Neural cell (in vitro differentiated cells): Measurements from ENCODE around the gene ERP44. TPM values are rescaled to one million over a fixed set of nuclear protein-coding genes. Genes with fewer than 3 reads are reported as not detected.

Experiments
- H2AFZ ChIP-seq: fragments of 200-600, 300-800 bp; sonication (generic), shearing (Covaris generic); 2 replicates; pipeline ENCODE4 v1.6.0; 2014; ENCODE audit warnings: low read depth, mild to moderate bottlenecking, antibody characterized with exemption, low read length, moderate library complexity
- H3F3A ChIP-seq: fragments of 200-600 bp; shearing (Covaris generic); 2 replicates; pipeline ENCODE4 v1.6.1; 2016; ENCODE audit warnings: mild to moderate bottlenecking, moderate library complexity, mixed read lengths, antibody characterized with exemption, low read length; ENCODE audit not compliant: insufficient read depth, poor library complexity, severe bottlenecking
- H3K27ac ChIP-seq: fragments of 200-600, 300-800 bp; sonication (generic), shearing (Covaris generic); 2 replicates; pipeline ENCODE4 v1.5.1; 2014; ENCODE audit warnings: mild to moderate bottlenecking, low read length, moderate library complexity
- H3K27me3 ChIP-seq: fragments of 300-800, 200-600 bp; sonication (generic), shearing (Covaris generic); 2 replicates; pipeline ENCODE4 v1.6.0; 2014; ENCODE audit warnings: mild to moderate bottlenecking, low read depth, low read length, moderate library complexity; ENCODE audit not compliant: insufficient read depth
- H3K36me3 ChIP-seq: fragments of 300-800, 200-600 bp; sonication (generic), shearing (Covaris generic); 2 replicates; pipeline ENCODE4 v1.5.1; 2014; ENCODE audit warnings: mild to moderate bottlenecking, antibody characterized with exemption, low read length, moderate library complexity; ENCODE audit not compliant: insufficient read depth
- H3K4me2 ChIP-seq: fragments of 300-800, 200-600 bp; sonication (generic), shearing (Covaris generic); 2 replicates; pipeline ENCODE4 v1.6.0; 2014; ENCODE audit warnings: mild to moderate bottlenecking, low read length
- H3K4me3 ChIP-seq: fragments of 300-800, 200-600 bp; sonication (generic), shearing (Covaris generic); 2 replicates; pipeline ENCODE4 v1.5.1; 2014; ENCODE audit warnings: mild to moderate bottlenecking, low read length, moderate library complexity
- H3K79me2 ChIP-seq: fragments of 200-600 bp; shearing (Covaris generic); replicated peaks from 2 replicates; pipeline ENCODE4 v1.6.0; 2014; ENCODE audit warnings: mild to moderate bottlenecking, low read length, moderate library complexity; ENCODE audit not compliant: insufficient read depth
- H3K9ac ChIP-seq: fragments of 300-800, 200-600 bp; sonication (generic), shearing (Covaris generic); 2 replicates; pipeline ENCODE4 v1.6.1; 2016; ENCODE audit warnings: mild to moderate bottlenecking, low read length, mixed read lengths
- H3K9me2 ChIP-seq: fragments of 200-600 bp; shearing (Covaris generic); 2 replicates; pipeline ENCODE4 v1.6.1; 2016; ENCODE audit warnings: mild to moderate bottlenecking, low read length, mixed read lengths; ENCODE audit not compliant: insufficient read depth
- H3K9me3 ChIP-seq: fragments of 200-600, 300-800 bp; sonication (generic), shearing (Covaris generic); 2 replicates; pipeline ENCODE4 v1.6.1; 2016; ENCODE audit warnings: mild to moderate bottlenecking, mixed run types, low read length, moderate library complexity, mixed read lengths
- H4K20me1 ChIP-seq: fragments of 200-600 bp; shearing (Covaris generic); 2 replicates; pipeline ENCODE4 v1.6.1; 2016; ENCODE audit warnings: mild to moderate bottlenecking, mixed run types; ENCODE audit not compliant: insufficient read depth
- CTCF ChIP-seq: fragments of 450-650 bp; IDR thresholded peaks from 2 replicates; pipeline ENCODE4 v1.5.1; 2014; ENCODE audit warnings: antibody characterized with exemption, mild to moderate bottlenecking, moderate library complexity; ENCODE audit not compliant: poor library complexity, severe bottlenecking
- EP300 ChIP-seq: fragments of 450-650 bp; conservative IDR thresholded peaks from 2 replicates; pipeline ENCODE4 v1.6.1; 2014; ENCODE audit warnings: antibody characterized with exemption, mild to moderate bottlenecking, moderate library complexity; ENCODE audit not compliant: poor library complexity, severe bottlenecking
- EZH2 ChIP-seq: fragments of 200-600, 300-800 bp; shearing (Covaris generic), sonication (generic); IDR thresholded peaks from 2 replicates; pipeline ENCODE4 v1.6.1; 2014; ENCODE audit warnings: antibody characterized with exemption, low read length, borderline replicate concordance, mild to moderate bottlenecking; ENCODE audit not compliant: insufficient read depth, poor library complexity, severe bottlenecking
- MXI1 ChIP-seq: fragments of 450-650 bp; conservative IDR thresholded peaks from 2 replicates; pipeline ENCODE4 v1.6.1; 2014; ENCODE audit warnings: antibody characterized with exemption, mild to moderate bottlenecking; ENCODE audit not compliant: poor library complexity, severe bottlenecking
- POLR2AphosphoS5 ChIP-seq: IDR thresholded peaks from 2 replicates; pipeline ENCODE4 v1.6.1; 2012
- RAD21 ChIP-seq: fragments of 450-650 bp; conservative IDR thresholded peaks from 2 replicates; pipeline ENCODE4 v1.6.1; 2014; ENCODE audit warnings: antibody characterized with exemption, mild to moderate bottlenecking, moderate library complexity
- REST ChIP-seq: IDR thresholded peaks from 2 replicates; pipeline ENCODE4 v1.6.1; 2012; ENCODE audit warnings: borderline replicate concordance
- SMC3 ChIP-seq: fragments of 450-650 bp; conservative IDR thresholded peaks from 2 replicates; pipeline ENCODE4 v1.6.1; 2014; ENCODE audit warnings: antibody characterized with exemption, mild to moderate bottlenecking, moderate library complexity; ENCODE audit not compliant: poor library complexity
- TAF1 ChIP-seq: IDR thresholded peaks from 2 replicates; pipeline ENCODE4 v1.6.1; 2012; ENCODE audit warnings: low read depth
- polyA plus RNA-seq: library from polyadenylated mRNA; depleted of rRNA; stranded (reverse); fragments of >200 nt; gene quantifications from 2 replicates; pipeline ENCODE4 v1.2.3, GENCODE V29; 2014

ERP44 gene
- polyA plus RNA-seq, 1 donor from 2014 or later, result 30.6 TPM

GRCh38 chr9:100092066-100092465, 6.7 kb downstream of the ERP44 start:
- peaks cover 49% of the 10 kb centered on the region for H3K79me2 ChIP-seq
- no peak overlapping the region for H3K4me3 ChIP-seq
- no peaks in the 10 kb centered on the region for H3F3A ChIP-seq
- H3K27ac ChIP-seq, result no peak overlapping the region
- H3K36me3 ChIP-seq, result no peaks in the 10 kb centered on the region
- no peak overlapping the region for H3K4me2 ChIP-seq
- H2AFZ ChIP-seq, result no peak overlapping the region
- no peaks in the 10 kb centered on the region for H3K9me2 ChIP-seq
- no peaks in the 10 kb centered on the region for H3K27me3 ChIP-seq
- no peak overlapping the region for H3K9ac ChIP-seq
- TF ChIP-seq RAD21, result no peak
- no peak for TF ChIP-seq SMC3
- no peak for TF ChIP-seq REST
- no peak for TF ChIP-seq CTCF
- no peak for TF ChIP-seq EZH2
- no peak for TF ChIP-seq EP300
- TF ChIP-seq MXI1, result no peak
- no peak for TF ChIP-seq TAF1
- TF ChIP-seq POLR2AphosphoS5, result no peak
- no peaks in the 10 kb centered on the region for H3K9me3 ChIP-seq
- no peaks in the 10 kb centered on the region for H4K20me1 ChIP-seq

- peaks cover 48% of the 10 kb centered on the region for H3K79me2 ChIP-seq
- no peaks in the 10 kb centered on the region for H3K27me3 ChIP-seq
- no peaks in the 10 kb centered on the region for H4K20me1 ChIP-seq
- no peaks in the 10 kb centered on the region for H3K9me2 ChIP-seq
- no peaks in the 10 kb centered on the region for H3K36me3 ChIP-seq
- TF ChIP-seq CTCF (no peak), EZH2 (no peak), TAF1 (no peak)
- no peak overlapping the region for H3K27ac ChIP-seq
- no peak overlapping the region for H3K4me3 ChIP-seq
- no peaks in the 10 kb centered on the region for H3K9me3 ChIP-seq
- H2AFZ ChIP-seq, result no peak overlapping the region
- no peak overlapping the region for H3K4me2 ChIP-seq
- no peak overlapping the region for H3K9ac ChIP-seq
- no peaks in the 10 kb centered on the region for H3F3A ChIP-seq
Observed at GRCh38 chr9:100091650-100092049, 7.2 kb downstream of the ERP44 start.
